Hepatocyte (in vitro differentiated cells): ENCODE results near the gene TTC9.

Experiments used
- CTCF ChIP-seq: fragments of 200-600 bp; sonication (generic); IDR thresholded peaks from 2 replicates; pipeline ENCODE4 v1.5.1; 2016; ENCODE audit warnings: antibody characterized with exemption, mild to moderate bottlenecking; ENCODE audit not compliant: poor library complexity
- EZH2 ChIP-seq: fragments of 200-600 bp; sonication (generic); IDR thresholded peaks from 2 replicates; pipeline ENCODE4 v1.6.1; 2016; ENCODE audit warnings: antibody characterized with exemption, mild to moderate bottlenecking, borderline replicate concordance
- EZH2phosphoT487 ChIP-seq: fragments of 200-600 bp; sonication (generic); IDR thresholded peaks from one replicate; pipeline ENCODE4 v1.6.1; 2018; ENCODE audit warnings: antibody characterized with exemption, mild to moderate bottlenecking, low read depth, moderate library complexity; ENCODE audit not compliant: unreplicated experiment, severe bottlenecking

- TF ChIP-seq CTCF (no peak), EZH2 (no peak), EZH2phosphoT487 (no peak)
Measured at GRCh38 chr14:70708717-70709570, 67.2 kb downstream of the TTC9 start.
